Measurements from ENCODE around the gene SOX10.

Gene SOX10

DNA sequence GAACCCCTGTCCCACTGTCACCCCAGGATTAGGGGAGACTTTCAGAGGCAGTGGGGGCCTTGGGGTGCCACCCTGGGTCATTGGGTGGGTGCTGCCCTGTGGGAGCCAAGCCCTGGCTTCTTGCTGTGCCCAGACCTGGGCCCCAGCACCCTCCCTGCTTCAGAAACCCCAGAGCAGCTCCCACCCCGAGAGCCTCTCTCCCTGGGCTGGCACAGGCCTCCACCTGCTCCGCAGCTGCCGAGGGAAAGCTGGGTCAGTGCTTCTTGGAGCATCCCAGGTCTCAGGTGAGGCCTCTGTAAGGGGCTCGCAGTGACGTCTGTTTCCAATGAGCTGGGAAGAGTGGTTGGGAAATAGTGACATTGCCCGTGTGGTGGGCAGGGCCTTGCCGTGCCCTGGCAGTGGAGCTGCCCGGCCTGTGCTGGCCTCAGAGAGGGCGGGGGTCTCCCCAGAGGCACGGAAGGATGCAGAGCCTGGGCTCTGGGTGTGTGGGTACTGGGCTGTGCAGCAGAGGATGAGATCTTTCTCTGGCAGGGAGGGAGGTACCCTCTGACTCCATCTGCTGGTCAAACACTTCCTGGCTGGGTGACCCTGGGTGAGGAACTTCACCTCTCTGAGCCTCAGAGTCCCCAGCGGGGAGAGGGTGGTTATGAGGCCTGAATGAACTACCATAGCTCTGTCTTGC, 53.9 kb downstream of the SOX10 start (continued):
- peak; percentile 90; the same call in 1 of the 2 replicates for TF ChIP-seq ZNF768 (tag by site-specific recombination; IDR thresholded peaks at IDR 0.05)

DNA sequence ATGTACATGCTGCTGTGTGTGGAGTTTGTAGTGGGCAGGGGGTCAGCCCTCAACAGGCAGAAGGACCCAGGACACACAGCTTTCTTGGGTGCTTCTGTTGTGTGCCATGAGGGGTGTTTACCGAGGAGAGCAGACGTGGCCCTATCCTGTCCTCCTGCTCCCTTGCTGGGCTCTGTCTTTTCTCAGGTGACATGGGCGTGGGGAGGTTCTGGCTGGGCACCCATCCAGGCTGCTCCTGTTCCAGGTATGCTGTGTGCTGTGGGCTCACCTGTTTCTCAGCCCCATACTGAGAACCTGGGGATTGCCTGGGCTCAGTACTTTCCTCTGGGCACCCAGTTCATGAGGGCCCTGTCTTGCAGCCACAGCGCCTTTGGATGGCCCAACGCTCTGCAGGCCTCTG, 55.0 kb downstream of the SOX10 start:
- peaks cover 6% of the 10 kb centered on the region for H3K4me1 ChIP-seq (ENCODE audit: control insufficient read depth, insufficient read depth, low read length)
- H3K9me3 ChIP-seq (ENCODE audit: control insufficient read depth, insufficient read depth, low read depth, low read length) = no peaks in the 10 kb centered on the region
- POLR2A ChIA-PET = no interaction called here
- no peak overlapping the region for H3K4me3 ChIP-seq (ENCODE audit: low read depth, low read length)
- no peak for TF ChIP-seq ZNF837 (tag by site-specific recombination; IDR thresholded peaks at IDR 0.05)
- TF ChIP-seq ZNF292 (tag by site-specific recombination; IDR thresholded peaks at IDR 0.05; ENCODE audit: borderline replicate concordance, low read depth) = no peak
- no peak for TF ChIP-seq YY2 (tag by site-specific recombination; IDR thresholded peaks at IDR 0.05)
- no peak for TF ChIP-seq SP2 (tag by site-specific recombination; IDR thresholded peaks at IDR 0.05)
- TF ChIP-seq ZNF555 (tag by site-specific recombination; conservative IDR thresholded peaks at IDR 0.05) = no peak
- TF ChIP-seq, protein P1, sequence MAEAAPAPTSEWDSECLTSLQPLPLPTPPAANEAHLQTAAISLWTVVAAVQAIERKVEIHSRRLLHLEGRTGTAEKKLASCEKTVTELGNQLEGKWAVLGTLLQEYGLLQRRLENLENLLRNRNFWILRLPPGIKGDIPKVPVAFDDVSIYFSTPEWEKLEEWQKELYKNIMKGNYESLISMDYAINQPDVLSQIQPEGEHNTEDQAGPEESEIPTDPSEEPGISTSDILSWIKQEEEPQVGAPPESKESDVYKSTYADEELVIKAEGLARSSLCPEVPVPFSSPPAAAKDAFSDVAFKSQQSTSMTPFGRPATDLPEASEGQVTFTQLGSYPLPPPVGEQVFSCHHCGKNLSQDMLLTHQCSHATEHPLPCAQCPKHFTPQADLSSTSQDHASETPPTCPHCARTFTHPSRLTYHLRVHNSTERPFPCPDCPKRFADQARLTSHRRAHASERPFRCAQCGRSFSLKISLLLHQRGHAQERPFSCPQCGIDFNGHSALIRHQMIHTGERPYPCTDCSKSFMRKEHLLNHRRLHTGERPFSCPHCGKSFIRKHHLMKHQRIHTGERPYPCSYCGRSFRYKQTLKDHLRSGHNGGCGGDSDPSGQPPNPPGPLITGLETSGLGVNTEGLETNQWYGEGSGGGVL (tag by site-specific recombination; IDR thresholded peaks at IDR 0.05) = no peak
- no peak for TF ChIP-seq OSR2 (tag by site-specific recombination; IDR thresholded peaks at IDR 0.05)
- TF ChIP-seq ZNF514 (tag by site-specific recombination; IDR thresholded peaks at IDR 0.05) = no peak
- no peak for TF ChIP-seq ZNF561 (tag by site-specific recombination; IDR thresholded peaks at IDR 0.05; ENCODE audit: borderline replicate concordance)
- TF ChIP-seq ZNF777 (tag by site-specific recombination; IDR thresholded peaks at IDR 0.05; ENCODE audit: borderline replicate concordance) = no peak
- no peak for TF ChIP-seq ZNF558 (tag by site-specific recombination; IDR thresholded peaks at IDR 0.05)
- TF ChIP-seq ZNF280C (tag by site-specific recombination; IDR thresholded peaks at IDR 0.05) = no peak
- no peak for TF ChIP-seq ELK4 (IDR thresholded peaks at IDR 0.05; ENCODE audit: borderline replicate concordance, low read depth, low read length)
- TF ChIP-seq SP3 (tag by site-specific recombination; IDR thresholded peaks at IDR 0.05) = no peak
- TF ChIP-seq, protein P2, sequence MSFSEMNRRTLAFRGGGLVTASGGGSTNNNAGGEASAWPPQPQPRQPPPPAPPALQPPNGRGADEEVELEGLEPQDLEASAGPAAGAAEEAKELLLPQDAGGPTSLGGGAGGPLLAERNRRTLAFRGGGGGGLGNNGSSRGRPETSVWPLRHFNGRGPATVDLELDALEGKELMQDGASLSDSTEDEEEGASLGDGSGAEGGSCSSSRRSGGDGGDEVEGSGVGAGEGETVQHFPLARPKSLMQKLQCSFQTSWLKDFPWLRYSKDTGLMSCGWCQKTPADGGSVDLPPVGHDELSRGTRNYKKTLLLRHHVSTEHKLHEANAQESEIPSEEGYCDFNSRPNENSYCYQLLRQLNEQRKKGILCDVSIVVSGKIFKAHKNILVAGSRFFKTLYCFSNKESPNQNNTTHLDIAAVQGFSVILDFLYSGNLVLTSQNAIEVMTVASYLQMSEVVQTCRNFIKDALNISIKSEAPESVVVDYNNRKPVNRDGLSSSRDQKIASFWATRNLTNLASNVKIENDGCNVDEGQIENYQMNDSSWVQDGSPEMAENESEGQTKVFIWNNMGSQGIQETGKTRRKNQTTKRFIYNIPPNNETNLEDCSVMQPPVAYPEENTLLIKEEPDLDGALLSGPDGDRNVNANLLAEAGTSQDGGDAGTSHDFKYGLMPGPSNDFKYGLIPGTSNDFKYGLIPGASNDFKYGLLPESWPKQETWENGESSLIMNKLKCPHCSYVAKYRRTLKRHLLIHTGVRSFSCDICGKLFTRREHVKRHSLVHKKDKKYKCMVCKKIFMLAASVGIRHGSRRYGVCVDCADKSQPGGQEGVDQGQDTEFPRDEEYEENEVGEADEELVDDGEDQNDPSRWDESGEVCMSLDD (tag by site-specific recombination; IDR thresholded peaks at IDR 0.05) = no peak
- TF ChIP-seq ZEB2 (tag by site-specific recombination; IDR thresholded peaks at IDR 0.05) = no peak
- no peak for TF ChIP-seq BCL6B (tag by site-specific recombination; IDR thresholded peaks at IDR 0.05)
- CTCF ChIA-PET = interaction anchor here (0.5 to 0.6 kb wide), 2 partner anchors 9 to 29 kb away, joined by 4 read pairs; no protein-coding TSS in a partner anchor
- no peak overlapping the region for H3K27ac ChIP-seq (ENCODE audit: extremely low read depth, low read depth, low read length)
- H3K36me3 ChIP-seq (ENCODE audit: control insufficient read depth in 2 of 2, insufficient read depth in 1 of 2, low read length in 2 of 2) = peaks cover 6 to 93% of the 10 kb centered on the region in 2 experiments
